ENCODE results near the gene ZNRF3.

ZNRF3 gene

GRCh38 chr22:28898233-28898629 lies 14.9 kb downstream of the ZNRF3 start:
- H2BK120ac ChIP-seq (ENCODE audit: insufficient read depth, low read length, poor library complexity) = peak overlapping the region; percentile 82
- peak overlapping the region; percentile 95 for H3K27ac ChIP-seq (ENCODE audit: low read depth, low read length)
- DNase-seq = no peak
- no peak overlapping the region for H3K14ac ChIP-seq (ENCODE audit: low read length)
- WGBS (ENCODE audit: extremely low coverage, insufficient coverage, insufficient read length) = no CpG with 5 or more reads among the region's 4 CpGs
- no peaks in the 10 kb centered on the region for H3K36me3 ChIP-seq (ENCODE audit: control insufficient read depth in 1 of 2, insufficient read depth in 2 of 2, low read length in 2 of 2)
- H3K4me3 ChIP-seq (ENCODE audit: low read depth, low read length) = no peak overlapping the region
- H2AFZ ChIP-seq (ENCODE audit: insufficient read depth, low read length, poor library complexity) = no peak overlapping the region
- H4K91ac ChIP-seq (ENCODE audit: low read depth, low read length) = peak overlapping the region; percentile 90
- H4K8ac ChIP-seq (ENCODE audit: low read depth, low read length) = no peak overlapping the region
- H3K9ac ChIP-seq (ENCODE audit: low read length) = no peak overlapping the region
- no peaks in the 10 kb centered on the region for H3K9me3 ChIP-seq (ENCODE audit: insufficient read depth, low read depth, low read length)
- H3K27me3 ChIP-seq (ENCODE audit: insufficient read depth, low read length) = no peaks in the 10 kb centered on the region
- no peak overlapping the region for H2BK12ac ChIP-seq (ENCODE audit: low read length)
- no peak overlapping the region for H3K4me2 ChIP-seq (ENCODE audit: low read length)
- H2BK5ac ChIP-seq (ENCODE audit: low read depth, low read length, poor library complexity) = peak overlapping the region; percentile 84
- peaks cover 30 to 32% of the 10 kb centered on the region in 2 experiments for H3K4me1 ChIP-seq (ENCODE audit: control insufficient read depth in 1 of 2, insufficient read depth in 2 of 2, low read length in 2 of 2)
- no peak overlapping the region for H2AK5ac ChIP-seq (ENCODE audit: low read length)
- no peak overlapping the region for H4K12ac ChIP-seq (ENCODE audit: low read depth, low read length)
- peaks cover 22% of the 10 kb centered on the region for H3K79me2 ChIP-seq (ENCODE audit: control insufficient read depth, insufficient read depth, low read length, poor library complexity)
- peaks cover 19% of the 10 kb centered on the region for H3K79me1 ChIP-seq (ENCODE audit: low read length)
- no peak overlapping the region for H3K23ac ChIP-seq (ENCODE audit: low read length)
- H3K18ac ChIP-seq (ENCODE audit: low read length) = no peak overlapping the region
- no peak overlapping the region for H3K4ac ChIP-seq (ENCODE audit: low read depth, low read length)

GRCh38 chr22:28899199-28899853 lies 16.0 kb downstream of the ZNRF3 start:
- Histone ChIP-seq H3K79me1 (ENCODE audit: low read length) (peaks cover 26% of the 10 kb centered on the region), H3K14ac (ENCODE audit: low read length) (no peak overlapping the region), H3K4me3 (ENCODE audit: low read depth, low read length) (no peak overlapping the region), H2AFZ (ENCODE audit: insufficient read depth, low read length, poor library complexity) (no peak overlapping the region), H2BK5ac (ENCODE audit: low read depth, low read length, poor library complexity) (peak overlapping the region; percentile 29), H3K4ac (ENCODE audit: low read depth, low read length) (peak overlapping the region; percentile 73), H3K9ac (ENCODE audit: low read length) (no peak overlapping the region), H3K36me3 (ENCODE audit: control insufficient read depth in 1 of 2, insufficient read depth in 2 of 2, low read length in 2 of 2) (no peaks in the 10 kb centered on the region), H3K27ac (ENCODE audit: low read depth, low read length) (no peak overlapping the region), H4K8ac (ENCODE audit: low read depth, low read length) (no peak overlapping the region), H4K91ac (ENCODE audit: low read depth, low read length) (peak overlapping the region; percentile 68), H3K79me2 (ENCODE audit: control insufficient read depth, insufficient read depth, low read length, poor library complexity) (peaks cover 24% of the 10 kb centered on the region), H3K23ac (ENCODE audit: low read length) (no peak overlapping the region), H3K4me1 (ENCODE audit: control insufficient read depth in 1 of 2, insufficient read depth in 2 of 2, low read length in 2 of 2) (peaks cover 37 to 40% of the 10 kb centered on the region in 2 experiments), H3K4me2 (ENCODE audit: low read length) (no peak overlapping the region), H2BK12ac (ENCODE audit: low read length) (peak overlapping the region; percentile 77), H3K18ac (ENCODE audit: low read length) (peak overlapping the region; percentile 71), H2BK120ac (ENCODE audit: insufficient read depth, low read length, poor library complexity) (no peak overlapping the region), H2AK5ac (ENCODE audit: low read length) (peak overlapping the region; percentile 76), H4K12ac (ENCODE audit: low read depth, low read length) (no peak overlapping the region), H3K27me3 (ENCODE audit: insufficient read depth, low read length) (no peaks in the 10 kb centered on the region), H3K9me3 (ENCODE audit: insufficient read depth, low read depth, low read length) (no peaks in the 10 kb centered on the region)
- WGBS (ENCODE audit: extremely low coverage, insufficient coverage, insufficient read length) = no CpG with 5 or more reads among the region's 9 CpGs
- no peak for DNase-seq

DNA sequence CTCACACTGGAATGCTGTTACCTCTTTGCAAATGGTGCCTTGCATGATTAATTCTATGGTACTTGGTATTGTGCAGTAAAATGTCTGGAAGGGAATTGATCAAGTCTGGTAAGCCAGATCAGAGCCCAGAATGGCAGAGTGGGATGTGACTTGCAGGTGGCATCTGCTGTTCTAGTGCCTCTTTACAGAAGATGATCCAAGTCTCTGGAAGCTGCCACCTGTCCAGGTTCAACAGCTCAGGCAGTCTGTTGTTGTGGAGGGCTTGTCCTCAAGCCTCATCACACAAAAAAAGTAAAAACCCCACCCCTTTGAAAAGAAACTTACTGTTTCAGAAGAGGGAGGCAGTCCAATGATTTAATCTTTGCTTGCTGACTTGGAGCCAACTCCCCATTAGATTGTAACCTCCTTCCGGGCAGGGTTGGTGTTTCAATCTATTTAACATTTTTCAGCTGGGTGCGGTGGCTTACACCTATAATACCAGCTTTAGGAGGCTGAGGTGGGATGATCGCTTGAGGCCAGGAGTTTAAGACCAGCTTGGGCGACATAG lies 17.1 kb downstream of the ZNRF3 start:
- Histone ChIP-seq H3K9me3 (ENCODE audit: insufficient read depth, low read depth, low read length) (no peaks in the 10 kb centered on the region), H3K27me3 (ENCODE audit: insufficient read depth, low read length) (no peaks in the 10 kb centered on the region), H3K18ac (ENCODE audit: low read length) (no peak overlapping the region), H3K79me1 (ENCODE audit: low read length) (peaks cover 29% of the 10 kb centered on the region), H3K4me2 (ENCODE audit: low read length) (no peak overlapping the region), H3K4me3 (ENCODE audit: low read depth, low read length) (no peak overlapping the region), H2AFZ (ENCODE audit: insufficient read depth, low read length, poor library complexity) (no peak overlapping the region), H2BK5ac (ENCODE audit: low read depth, low read length, poor library complexity) (no peak overlapping the region), H4K12ac (ENCODE audit: low read depth, low read length) (no peak overlapping the region), H3K23ac (ENCODE audit: low read length) (no peak overlapping the region), H2AK5ac (ENCODE audit: low read length) (no peak overlapping the region), H3K14ac (ENCODE audit: low read length) (no peak overlapping the region), H4K8ac (ENCODE audit: low read depth, low read length) (no peak overlapping the region), H3K36me3 (ENCODE audit: control insufficient read depth in 1 of 2, insufficient read depth in 2 of 2, low read length in 2 of 2) (no peaks in the 10 kb centered on the region), H2BK12ac (ENCODE audit: low read length) (no peak overlapping the region), H3K27ac (ENCODE audit: low read depth, low read length) (no peak overlapping the region), H3K4me1 (ENCODE audit: control insufficient read depth in 1 of 2, insufficient read depth in 2 of 2, low read length in 2 of 2) (peaks cover 38 to 46% of the 10 kb centered on the region in 2 experiments), H3K79me2 (ENCODE audit: control insufficient read depth, insufficient read depth, low read length, poor library complexity) (peaks cover 22% of the 10 kb centered on the region), H4K91ac (ENCODE audit: low read depth, low read length) (no peak overlapping the region), H2BK120ac (ENCODE audit: insufficient read depth, low read length, poor library complexity) (no peak overlapping the region), H3K9ac (ENCODE audit: low read length) (no peak overlapping the region), H3K4ac (ENCODE audit: low read depth, low read length) (no peak overlapping the region)
- DNase-seq = no peak
- WGBS (ENCODE audit: extremely low coverage, insufficient coverage, insufficient read length) = no CpG with 5 or more reads among the region's 4 CpGs

GRCh38 chr22:28902490-28902889 lies 19.1 kb downstream of the ZNRF3 start:
- Histone ChIP-seq H2BK12ac (ENCODE audit: low read length) (peak overlapping the region; percentile 32), H4K12ac (ENCODE audit: low read depth, low read length) (no peak overlapping the region), H4K8ac (ENCODE audit: low read depth, low read length) (peak overlapping the region; percentile 53), H3K27ac (ENCODE audit: low read depth, low read length) (no peak overlapping the region), H3K4ac (ENCODE audit: low read depth, low read length) (peak overlapping the region; percentile 40), H2BK120ac (ENCODE audit: insufficient read depth, low read length, poor library complexity) (no peak overlapping the region), H3K27me3 (ENCODE audit: insufficient read depth, low read length) (no peaks in the 10 kb centered on the region), H4K91ac (ENCODE audit: low read depth, low read length) (no peak overlapping the region), H2AFZ (ENCODE audit: insufficient read depth, low read length, poor library complexity) (no peak overlapping the region), H2AK5ac (ENCODE audit: low read length) (no peak overlapping the region), H3K36me3 (ENCODE audit: control insufficient read depth in 1 of 2, insufficient read depth in 2 of 2, low read length in 2 of 2) (no peaks in the 10 kb centered on the region), H3K4me3 (ENCODE audit: low read depth, low read length) (no peak overlapping the region), H3K79me1 (ENCODE audit: low read length) (peaks cover 30% of the 10 kb centered on the region), H3K23ac (ENCODE audit: low read length) (no peak overlapping the region), H2BK5ac (ENCODE audit: low read depth, low read length, poor library complexity) (no peak overlapping the region), H3K4me2 (ENCODE audit: low read length) (no peak overlapping the region), H3K4me1 (ENCODE audit: control insufficient read depth in 1 of 2, insufficient read depth in 2 of 2, low read length in 2 of 2) (peaks cover 34 to 40% of the 10 kb centered on the region in 2 experiments), H3K18ac (ENCODE audit: low read length) (no peak overlapping the region), H3K79me2 (ENCODE audit: control insufficient read depth, insufficient read depth, low read length, poor library complexity) (peaks cover 20% of the 10 kb centered on the region), H3K9ac (ENCODE audit: low read length) (no peak overlapping the region), H3K9me3 (ENCODE audit: insufficient read depth, low read depth, low read length) (no peaks in the 10 kb centered on the region), H3K14ac (ENCODE audit: low read length) (peak overlapping the region; percentile 22)
- no CpG with 5 or more reads among the region's 3 CpGs for WGBS (ENCODE audit: extremely low coverage, insufficient coverage, insufficient read length)
- DNase-seq = no peak
